Liver (tissue), 9 donors: ENCODE data around the gene SLC37A4. TPM values are rescaled to one million over a fixed set of nuclear protein-coding genes. Genes with fewer than 3 reads are reported as not detected.
"Not testable (repeated sequence)": the region's sequence is repeated elsewhere in the genome, so short reads cannot be mapped to it uniquely, and the experiment has no call there.

Experiments used
- DNase-seq: peaks from one replicate; pipeline ENCODE4 v3.0.0-alpha.2; 2017; ENCODE audit warnings: low spot score
- H3K27ac ChIP-seq, 2 donors: one replicate each; pipeline ENCODE4 v1.7.0; 2013; ENCODE audit warnings: inconsistent platforms in 2 of 2, low read length in 2 of 2, control low read depth in 1 of 2, low read depth in 1 of 2, mild to moderate bottlenecking in 1 of 2
- H3K27me3 ChIP-seq, 4 donors: one replicate each; pipeline versions ENCODE4 v1.6.1 to v1.7.0; 2013; ENCODE audit warnings: low read length in 3 of 4, inconsistent platforms in 1 of 4, mild to moderate bottlenecking in 1 of 4, moderate library complexity in 1 of 4; ENCODE audit not compliant: control insufficient read depth in 4 of 4, insufficient read depth in 4 of 4
- H3K36me3 ChIP-seq, 4 donors: one replicate each; pipeline versions ENCODE4 v1.6.1 to v1.7.0; 2013; ENCODE audit warnings: low read length in 3 of 4, mild to moderate bottlenecking in 3 of 4, low read depth in 1 of 4, moderate library complexity in 1 of 4; ENCODE audit not compliant: control insufficient read depth in 4 of 4, insufficient read depth in 3 of 4
- H3K4me1 ChIP-seq, 4 donors: one replicate each; pipeline versions ENCODE4 v1.6.1 to v1.7.0; 2013; ENCODE audit warnings: low read length in 3 of 4, mild to moderate bottlenecking in 3 of 4, moderate library complexity in 1 of 4; ENCODE audit not compliant: control insufficient read depth in 4 of 4, insufficient read depth in 4 of 4
- H3K4me3 ChIP-seq, 3 donors: one replicate each; pipeline versions ENCODE4 v1.6.1 to v1.7.0; 2013; ENCODE audit warnings: low read length in 3 of 3, control low read depth in 1 of 3, low read depth in 1 of 3, mild to moderate bottlenecking in 1 of 3
- H3K9ac ChIP-seq, 2 donors: one replicate each; pipeline ENCODE4 v1.7.0; 2013; ENCODE audit warnings: low read length in 2 of 2, mild to moderate bottlenecking in 2 of 2, moderate library complexity in 2 of 2, control low read depth in 1 of 2, low read depth in 1 of 2
- H3K9me3 ChIP-seq, 4 donors: one replicate each; pipeline versions ENCODE4 v1.6.1 to v1.7.0; 2013; ENCODE audit warnings: low read length in 3 of 4; ENCODE audit not compliant: control insufficient read depth in 4 of 4
- ATF3 ChIP-seq: IDR thresholded peaks from 2 replicates; pipeline ENCODE4 v1.6.1; 2016; ENCODE audit warnings: antibody characterized with exemption
- CTCF ChIP-seq: fragments of 150-350 bp; IDR thresholded peaks from 2 replicates; pipeline ENCODE4 v1.5.1; 2017; ENCODE audit warnings: improper control_type of control experiment, low read depth, low read length; ENCODE audit not compliant: missing input control
- EGR1 ChIP-seq, 2 donors: IDR thresholded peaks; 2 replicates each; pipeline ENCODE4 v1.6.1; 2016 to 2018; ENCODE audit warnings: antibody characterized with exemption in 2 of 2, low read depth in 2 of 2
- FOXA1 ChIP-seq: IDR thresholded peaks from 2 replicates; pipeline ENCODE4 v1.6.1; 2016; ENCODE audit warnings: antibody characterized with exemption
- FOXA2 ChIP-seq: IDR thresholded peaks from 2 replicates; pipeline ENCODE4 v1.6.1; 2016; ENCODE audit warnings: antibody characterized with exemption
- GABPA ChIP-seq, 2 donors: IDR thresholded peaks in 1 of 2; conservative IDR thresholded peaks in 1 of 2; 2 replicates each; pipeline ENCODE4 v1.6.1; 2016; ENCODE audit warnings: antibody characterized with exemption in 2 of 2, mild to moderate bottlenecking in 1 of 2, moderate library complexity in 1 of 2
- HNF4G ChIP-seq: IDR thresholded peaks from 2 replicates; pipeline ENCODE4 v1.6.1; 2016; ENCODE audit warnings: antibody characterized with exemption
- JUND ChIP-seq, 2 donors: IDR thresholded peaks; 2 replicates each; pipeline ENCODE4 v1.6.1; 2016; ENCODE audit warnings: antibody characterized with exemption in 2 of 2
- NR2F2 ChIP-seq: IDR thresholded peaks from 2 replicates; pipeline ENCODE4 v1.6.1; 2016; ENCODE audit warnings: antibody characterized with exemption
- RAD21 ChIP-seq, 2 donors: IDR thresholded peaks; 2 replicates each; pipeline ENCODE4 v1.6.1; 2016; ENCODE audit warnings: antibody characterized with exemption in 2 of 2, mild to moderate bottlenecking in 2 of 2
- REST ChIP-seq: IDR thresholded peaks from 2 replicates; pipeline ENCODE4 v1.6.1; 2016; ENCODE audit warnings: antibody characterized with exemption, mild to moderate bottlenecking
- RXRA ChIP-seq, 2 donors: IDR thresholded peaks; 2 replicates each; pipeline ENCODE4 v1.6.1; 2017 to 2018; ENCODE audit warnings: antibody characterized with exemption in 2 of 2, mild to moderate bottlenecking in 1 of 2
- SP1 ChIP-seq: IDR thresholded peaks from 2 replicates; pipeline ENCODE4 v1.6.1; 2018; ENCODE audit warnings: antibody characterized with exemption, mild to moderate bottlenecking
- TAF1 ChIP-seq: conservative IDR thresholded peaks from 2 replicates; pipeline ENCODE4 v1.6.1; 2016; ENCODE audit warnings: antibody characterized with exemption, mild to moderate bottlenecking
- YY1 ChIP-seq: IDR thresholded peaks from 2 replicates; pipeline ENCODE4 v1.6.1; 2016; ENCODE audit warnings: antibody characterized with exemption, mild to moderate bottlenecking
- ZBTB33 ChIP-seq: IDR thresholded peaks from 2 replicates; pipeline ENCODE4 v1.6.1; 2016; ENCODE audit warnings: antibody characterized with exemption
- WGBS: extraction: QIAGEN DNeasy Blood & Tissue Kit; methylation state at CpG from one replicate; pipeline ENCODE4 v1.1.7; 2013; 5-methylcytosine and 5-hydroxymethylcytosine counted together
- polyA plus RNA-seq, 2 donors: library from polyadenylated mRNA; stranded (reverse) in 1 of 2; unstranded in 1 of 2; fragments of 200-250 nt in 1 of 2; fragments of >200 nt in 1 of 2; fragmentation: Nextera tagmentation in 1 of 2; extraction: Ambion mirVana in 1 of 2; gene quantifications; one replicate each; pipeline versions ENCODE4 v1.2.1 to v1.2.3, GENCODE V29; 2013 to 2015
- total RNA-seq, 2 donors: library from RNA; depleted of rRNA; stranded (reverse); fragments of >200 nt; gene quantifications; one replicate each; pipeline ENCODE4 v1.2.3, GENCODE V29; 2014
- TF ChIP-seq, protein P1 (sequence below): IDR thresholded peaks from 2 replicates; pipeline ENCODE4 v1.6.1; 2016; ENCODE audit warnings: antibody characterized with exemption
- donor health status: healthy.
- donor health status: healthy.
- donor health status: healthy.
- donor health status: healthy.
- donor health status: healthy.

The SLC37A4 gene
- total and polyA plus RNA-seq, 4 donors, result 62.7 to 184 (median 96.3) TPM

DNA sequence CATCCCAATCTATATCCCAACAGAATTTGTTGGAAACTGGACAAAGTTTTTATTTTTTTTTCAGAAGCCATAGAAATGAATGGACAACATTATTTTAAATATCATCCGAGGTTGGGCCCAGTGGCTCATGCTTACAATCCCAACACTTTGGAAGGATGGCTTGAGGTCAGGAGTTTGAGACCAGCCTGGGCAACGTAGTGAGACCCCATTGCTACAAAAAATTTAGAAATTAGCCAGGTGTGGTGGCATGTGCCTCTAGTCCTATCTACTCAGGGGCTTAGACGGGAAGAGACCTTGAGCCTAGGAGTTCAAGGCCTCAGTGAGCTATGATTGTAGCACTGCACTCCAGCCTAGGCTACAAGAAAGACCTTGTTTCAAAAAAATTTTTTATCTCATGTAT, 4.1 kb upstream of the SLC37A4 start (continued):
- no peak for TF ChIP-seq FOXA1
- TF ChIP-seq RXRA (IDR thresholded peaks at IDR 0.05), result no peak
- no peak for TF ChIP-seq EGR1 (IDR thresholded peaks at IDR 0.05; ENCODE audit: low read depth in 2 of 2)
- TF ChIP-seq YY1, result no peak

GRCh38 chr11:119033421-119033820, 2.7 kb upstream of the SLC37A4 start:
- not testable (repeated sequence) for H3K4me3 ChIP-seq, H3K36me3 ChIP-seq, H3K9me3 ChIP-seq, DNase-seq, H3K27ac ChIP-seq, H3K9ac ChIP-seq, H3K27me3 ChIP-seq
- H3K4me1 ChIP-seq, result peaks cover 0 to 13% (median 6%) of the 10 kb centered on the region in 4 donors
- 91% methylated on average over 10 of the region's 10 CpGs for WGBS

- Histone ChIP-seq H3K27ac (no peak overlapping the region), H3K4me3 (no peak overlapping the region), H3K36me3 (no peaks in the 10 kb centered on the region), H3K9ac (no peak overlapping the region), H3K9me3 (no peaks in the 10 kb centered on the region), H3K4me1 (peaks cover 0 to 27% (median 12%) of the 10 kb centered on the region in 4 donors), H3K27me3 (no peaks in the 10 kb centered on the region)
- DNase-seq, result no peak
- no peak for TF ChIP-seq SP1
- 90% methylated on average over 9 of the region's 9 CpGs for WGBS
Observed at GRCh38 chr11:119031912-119032280, 1.2 kb upstream of the SLC37A4 start.

DNA sequence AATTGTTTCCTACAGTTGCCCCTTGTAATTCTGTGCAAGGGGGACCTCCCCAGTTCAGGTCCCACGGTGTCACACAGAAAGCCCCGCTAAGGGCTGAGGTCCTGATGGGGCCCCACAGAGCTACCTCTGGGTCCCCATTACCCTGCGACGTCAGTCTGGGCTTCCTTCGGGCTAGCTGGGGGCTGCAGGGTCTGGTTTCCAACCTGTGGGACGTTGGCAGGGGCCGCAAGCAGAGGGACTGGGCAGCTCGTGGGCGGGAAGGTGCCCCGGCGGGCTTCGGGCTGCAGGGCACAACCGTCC, 698 bp downstream of the SLC37A4 start:
- no peaks in the 10 kb centered on the region for H3K9me3 ChIP-seq
- peak overlapping the region; percentile 77 to 79 for H3K9ac ChIP-seq
- H3K4me1 ChIP-seq, result peaks cover 5 to 46% (median 30%) of the 10 kb centered on the region in 4 donors
- peaks cover 0 to 7% (median 3%) of the 10 kb centered on the region in 4 donors for H3K36me3 ChIP-seq
- H3K27me3 ChIP-seq, result no peaks in the 10 kb centered on the region
- TF ChIP-seq REST (no peak), RXRA (IDR thresholded peaks at IDR 0.05) (no peak), JUND (IDR thresholded peaks at IDR 0.05) (no peak), HNF4G (no peak), EGR1 (IDR thresholded peaks at IDR 0.05; ENCODE audit: low read depth in 2 of 2) (no peak), ATF3 (no peak), YY1 (no peak), FOXA2 (no peak), GABPA (IDR thresholded peaks at IDR 0.05 in 1 of 2, conservative IDR thresholded peaks at IDR 0.05 in 1 of 2) (no peak), FOXA1 (no peak), CTCF (no peak), TAF1 (no peak), RAD21 (IDR thresholded peaks at IDR 0.05) (no peak), ZBTB33 (no peak), SP1 (no peak), NR2F2 (no peak)
- TF ChIP-seq, protein P1, sequence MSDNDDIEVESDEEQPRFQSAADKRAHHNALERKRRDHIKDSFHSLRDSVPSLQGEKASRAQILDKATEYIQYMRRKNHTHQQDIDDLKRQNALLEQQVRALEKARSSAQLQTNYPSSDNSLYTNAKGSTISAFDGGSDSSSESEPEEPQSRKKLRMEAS, result no peak
- DNase-seq, result no peak
- peak overlapping the region; percentile 92 to 97 for H3K27ac ChIP-seq
- peak overlapping the region; percentile 66 to 86 (median 71) for H3K4me3 ChIP-seq
- WGBS, result 2% methylated on average over 13 of the region's 13 CpGs
